NCI-H1694 (cell line): ENCODE data around the gene CELSR1.

ENCODE experiments used
- DNase-seq: peaks from one replicate; lab custom pipeline; 2025; lab: John Stamatoyannopoulos, UW

Gene CELSR1

GRCh38 chr22:46362203-46362933, 175.1 kb downstream of the CELSR1 start:
- DNase-seq = no peak

DNA sequence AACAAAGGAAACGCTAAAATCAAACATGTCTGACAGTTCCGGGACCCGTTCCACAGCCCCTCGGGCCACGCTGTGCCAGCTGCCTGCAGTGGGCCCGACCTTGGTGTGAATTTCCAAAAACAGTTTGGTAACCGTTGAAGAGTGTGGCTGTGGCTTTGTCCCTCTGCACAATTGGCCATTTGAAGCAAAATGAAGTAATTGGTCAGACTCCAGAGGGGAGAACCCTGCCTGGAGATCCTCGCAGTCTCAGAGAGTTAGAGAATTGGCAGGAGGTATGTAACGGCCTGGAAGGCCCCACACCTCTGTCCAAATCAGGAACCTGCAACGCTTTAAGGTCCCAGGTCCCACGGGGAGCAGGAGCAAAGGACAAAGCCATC, 175.6 kb downstream of the CELSR1 start:
- DNase-seq = no peak

- DNase-seq = no peak
Observed at GRCh38 chr22:46360891-46361290, 176.5 kb downstream of the CELSR1 start.

GRCh38 chr22:46360097-46360496, 177.3 kb downstream of the CELSR1 start:
- no peak for DNase-seq

GRCh38 chr22:46359362-46359761, 178.1 kb downstream of the CELSR1 start:
- no peak for DNase-seq

GRCh38 chr22:46358766-46359165, 178.7 kb downstream of the CELSR1 start:
- no peak for DNase-seq

DNA sequence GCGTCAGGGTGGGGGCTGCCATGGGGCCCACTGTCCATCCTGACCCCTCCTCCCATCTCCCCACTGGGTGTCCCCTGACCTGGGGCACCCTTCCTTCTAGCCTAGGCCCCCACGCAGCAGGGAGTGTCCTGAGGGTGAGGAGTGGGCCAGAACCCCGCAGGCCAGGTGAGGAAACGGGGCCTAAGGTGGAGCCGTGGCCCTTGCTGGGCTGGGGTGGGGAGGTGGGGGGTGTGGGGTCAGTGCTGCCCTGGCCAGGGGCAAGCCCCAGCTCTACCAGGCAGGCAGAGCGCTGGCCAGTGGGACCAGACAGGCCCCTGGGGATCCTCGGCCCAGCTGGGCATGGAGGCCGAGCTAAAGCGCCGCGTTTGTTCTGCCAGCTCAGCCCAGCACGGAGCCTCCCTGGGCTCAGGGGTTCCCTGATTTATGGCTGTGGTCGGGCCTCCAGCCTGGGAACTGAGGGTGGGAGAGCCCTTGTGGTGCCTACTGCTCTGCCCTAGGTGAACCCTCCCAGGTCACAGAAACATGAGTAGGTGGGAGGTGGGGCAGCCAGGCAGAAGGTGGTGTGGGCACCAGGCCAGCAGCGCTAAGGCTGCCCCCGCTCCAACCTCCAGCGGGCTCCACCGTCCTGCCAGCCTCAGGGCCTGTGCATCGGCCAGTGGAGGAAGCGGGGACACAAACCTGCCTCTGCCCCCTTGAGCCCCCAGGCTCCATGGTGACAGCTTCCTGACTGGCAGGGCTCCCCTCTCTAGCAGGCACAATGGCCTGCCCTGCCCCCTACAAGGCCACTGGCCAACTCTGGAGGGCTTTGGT, 179.5 kb downstream of the CELSR1 start:
- DNase-seq = no peak

DNA sequence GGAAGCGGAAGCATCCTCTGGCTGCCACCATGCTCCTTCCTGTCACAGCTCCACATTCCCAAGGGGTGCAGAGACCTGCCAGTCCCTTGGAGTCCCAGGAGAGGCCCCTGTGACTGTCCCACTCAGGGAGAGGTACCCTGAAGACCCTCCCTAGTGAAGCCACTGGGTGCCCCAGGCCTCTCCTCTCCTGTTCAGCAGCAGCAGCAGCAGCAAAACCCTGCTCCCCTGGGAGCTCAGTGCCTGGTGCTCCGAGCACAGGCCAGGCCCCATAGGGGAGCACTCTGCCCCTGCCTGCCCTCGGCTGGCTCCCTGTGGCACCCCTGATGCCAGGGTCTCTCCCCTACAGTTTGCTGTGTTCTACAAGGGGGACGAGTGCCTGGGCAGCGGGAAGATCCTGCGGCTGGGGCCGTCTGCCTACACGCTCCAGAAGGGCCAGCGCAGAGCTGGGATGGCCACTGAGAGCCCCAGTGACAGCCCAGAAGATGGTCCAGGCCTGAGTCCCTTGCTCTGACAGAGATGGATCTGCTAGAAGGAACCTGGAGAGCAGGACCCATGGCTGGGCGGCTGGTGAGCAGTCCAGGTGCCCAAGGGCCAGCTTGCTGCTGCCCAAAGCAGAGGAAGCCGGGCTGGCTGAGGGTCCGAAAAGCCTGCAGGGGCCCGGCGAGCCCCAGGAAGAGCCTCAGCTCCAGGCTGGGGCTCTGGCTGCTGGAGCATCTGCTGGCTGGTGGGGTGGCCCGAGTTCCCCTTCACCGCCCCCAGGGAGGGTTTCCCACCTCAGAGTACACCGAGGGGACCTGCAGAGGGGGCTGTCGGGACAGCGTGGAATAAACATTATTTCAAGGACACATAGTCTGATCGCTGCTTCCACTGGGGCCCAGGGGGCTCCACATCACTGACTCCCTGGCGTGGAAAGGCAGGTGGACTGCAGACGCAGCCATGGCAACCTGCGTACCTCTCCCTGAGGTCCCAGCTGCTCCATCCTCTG, 180.6 kb downstream of the CELSR1 start:
- DNase-seq = no peak

- no peak for DNase-seq
Observed at GRCh38 chr22:46355996-46356471, 181.4 kb downstream of the CELSR1 start.

- DNase-seq = peak; percentile 76
Observed at GRCh38 chr22:46355369-46355995, 181.9 kb downstream of the CELSR1 start.

DNA sequence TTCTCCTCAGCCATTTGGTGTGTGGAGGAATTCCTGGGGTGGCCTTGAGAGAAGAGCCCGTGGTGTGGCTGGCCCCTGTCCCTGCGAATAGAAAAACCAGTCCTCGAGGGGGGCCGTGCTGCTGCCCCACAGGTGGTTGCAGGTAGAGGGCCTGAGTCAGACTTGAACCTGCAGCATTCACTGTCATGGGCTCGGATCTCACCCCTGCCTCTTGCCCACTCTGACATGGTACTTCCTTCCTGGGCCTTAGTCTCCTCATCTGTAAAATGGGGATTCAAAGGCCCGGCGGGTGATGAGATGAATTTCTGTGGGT, 182.5 kb downstream of the CELSR1 start:
- DNase-seq = no peak

GRCh38 chr22:46354176-46354992, 183.0 kb downstream of the CELSR1 start:
- no peak for DNase-seq

- peak; percentile 26 for DNase-seq
Observed at GRCh38 chr22:46353483-46354105, 183.8 kb downstream of the CELSR1 start.

DNA sequence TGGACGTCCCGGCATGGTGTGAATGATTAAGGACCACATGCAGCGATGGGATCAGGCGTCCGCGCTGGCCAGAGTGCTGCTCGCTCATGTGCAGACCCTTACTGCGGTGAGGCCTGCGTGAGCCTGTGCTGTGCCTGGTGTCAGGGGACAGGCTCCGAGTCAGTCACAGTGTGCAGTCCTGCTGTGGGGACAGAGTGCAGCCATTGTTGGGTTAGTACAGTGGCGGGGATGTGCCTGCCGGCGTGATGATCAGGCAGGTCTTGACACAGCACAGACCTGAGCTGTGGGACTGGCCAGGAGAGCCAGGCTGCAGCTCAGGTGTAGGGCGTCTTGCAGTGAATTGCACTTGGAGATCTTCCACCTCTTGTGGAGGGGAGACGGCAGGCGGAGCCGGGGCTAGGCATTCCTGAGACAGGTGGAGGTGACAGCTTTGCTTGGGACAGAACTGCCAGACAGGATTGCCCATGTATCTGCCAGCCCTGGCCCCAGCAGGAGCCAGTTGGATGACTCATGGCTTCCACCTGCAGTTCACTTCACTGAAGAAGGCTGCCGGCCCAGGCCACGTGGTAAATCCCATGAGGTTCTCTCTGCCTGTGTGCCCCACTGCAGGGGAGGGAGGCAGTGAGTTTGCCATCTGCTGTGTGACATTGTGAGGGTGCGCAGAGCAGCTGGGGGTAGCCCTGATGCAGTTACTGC, 184.6 kb downstream of the CELSR1 start:
- DNase-seq = peak; percentile 94

DNA sequence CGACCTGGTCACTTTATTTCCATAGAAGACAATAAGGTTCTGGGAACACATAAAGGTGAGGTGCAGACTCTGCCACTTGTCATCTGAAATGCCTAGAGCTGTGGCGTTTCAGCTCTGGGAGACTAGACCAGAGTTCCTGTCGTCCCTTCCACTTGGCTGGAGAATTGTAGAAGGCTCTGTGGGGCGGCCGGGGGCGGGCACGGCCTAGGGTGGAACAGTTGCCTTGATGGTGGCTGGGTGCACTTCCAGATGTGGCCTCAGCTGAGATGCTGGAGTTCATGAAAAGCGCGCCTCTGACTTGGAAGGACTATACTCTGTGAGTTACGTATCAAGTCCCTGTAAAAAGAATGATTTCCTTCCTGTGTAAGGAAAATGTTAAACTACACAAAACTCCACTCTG, 185.1 kb downstream of the CELSR1 start:
- DNase-seq = no peak

DNA sequence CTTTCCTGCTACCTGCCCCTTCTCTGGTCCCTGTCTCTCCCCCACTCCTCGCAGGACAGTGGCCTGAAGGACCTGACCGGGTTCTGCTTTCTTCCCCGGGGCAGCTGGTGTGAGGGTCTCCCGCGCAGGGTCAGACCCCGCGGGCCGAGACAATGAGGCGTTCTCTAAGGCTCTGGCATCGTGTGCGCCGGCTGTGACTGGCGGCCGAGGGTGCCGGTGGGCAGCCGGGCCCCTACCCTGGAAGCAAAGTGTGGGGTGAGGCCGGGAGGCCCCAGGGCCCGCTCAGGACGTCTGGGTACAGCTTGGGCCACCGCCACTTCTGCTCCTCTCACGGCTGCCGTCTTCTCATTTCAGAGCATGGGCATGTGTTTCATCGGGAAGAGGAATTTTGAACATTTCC, 185.7 kb downstream of the CELSR1 start:
- no peak for DNase-seq

DNA sequence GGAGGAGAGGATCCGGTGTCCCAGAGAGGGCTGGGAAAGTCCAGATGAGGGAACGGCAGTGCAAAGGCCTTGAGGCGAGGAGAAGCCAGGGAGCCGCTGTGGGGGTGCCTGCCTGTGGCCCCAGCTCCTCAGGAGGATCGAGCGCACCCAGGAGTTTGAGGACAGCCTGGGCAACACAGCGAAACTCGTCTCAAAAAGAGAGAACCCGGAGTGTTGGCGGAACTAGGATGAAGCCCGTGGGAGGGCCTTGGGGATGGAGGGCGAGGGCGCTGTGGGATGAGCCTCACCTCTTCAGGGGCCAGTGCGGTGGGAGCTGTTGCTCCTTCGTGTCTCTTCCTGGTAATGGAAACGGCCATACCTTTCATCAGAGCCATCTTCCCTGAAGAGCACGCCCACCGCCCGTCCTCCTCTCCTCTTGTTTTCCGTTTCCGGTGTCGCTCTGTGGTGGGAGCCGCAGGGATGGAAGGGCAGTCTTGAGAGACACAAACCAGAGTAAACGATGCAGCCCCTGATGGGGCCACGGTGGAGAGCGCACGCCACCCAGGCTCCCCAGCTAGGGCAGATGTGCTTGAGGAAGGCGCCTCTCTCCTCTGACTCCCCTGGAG, 186.2 kb downstream of the CELSR1 start:
- DNase-seq = no peak

GRCh38 chr22:46350646-46351045, 186.8 kb downstream of the CELSR1 start:
- no peak for DNase-seq

GRCh38 chr22:46350121-46350520, 187.3 kb downstream of the CELSR1 start:
- DNase-seq = no peak
